Glomerular visceral epithelial cell (primary cell): ENCODE data around the gene LNPEP.
"Not testable (repeated sequence)": the region's sequence is repeated elsewhere in the genome, so short reads cannot be mapped to it uniquely, and the experiment has no call there.

Experiments
- DNase-seq: peaks from one replicate; pipeline ENCODE4 v3.0.0-alpha.2; 2016; ENCODE audit errors: extremely low spot score

LNPEP gene

DNA sequence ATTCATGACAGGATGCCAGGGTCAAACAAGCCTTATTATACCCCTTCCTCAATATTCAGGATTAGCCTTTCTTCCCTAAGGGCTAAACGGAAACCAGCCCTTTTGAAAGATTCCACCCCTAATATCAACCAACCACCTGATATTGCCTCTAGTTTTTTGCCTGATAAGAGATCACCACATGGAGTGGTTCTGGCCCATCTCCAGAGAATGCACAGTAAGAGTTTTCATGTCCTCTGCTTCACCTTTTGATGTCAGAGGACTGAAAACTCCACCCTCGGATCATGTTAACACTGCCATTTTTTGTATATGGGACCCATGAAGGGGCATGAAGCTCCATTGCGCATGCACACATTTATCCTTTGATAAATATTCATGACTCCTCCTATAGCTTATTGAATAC, 5.8 kb upstream of the LNPEP start:
- no peak for DNase-seq

DNA sequence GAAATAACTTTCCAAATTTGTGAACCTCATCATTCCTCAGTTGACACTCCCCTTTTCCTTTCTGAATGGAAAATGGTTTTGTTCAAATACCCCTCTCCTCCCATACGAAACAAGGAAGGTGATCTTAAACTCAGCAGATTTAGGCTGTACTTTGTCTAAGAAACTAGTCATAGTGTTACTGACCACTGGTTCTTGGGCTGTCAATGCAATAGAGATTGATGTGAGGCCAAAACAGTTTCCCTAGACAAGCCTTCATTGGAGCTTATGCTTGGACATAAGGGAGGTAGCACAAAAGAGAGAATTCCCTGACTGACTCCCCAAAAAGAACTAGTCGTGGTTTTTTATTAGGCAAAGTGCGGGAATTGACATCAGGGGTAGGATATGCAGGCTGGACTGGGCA, 5.3 kb upstream of the LNPEP start:
- no peak for DNase-seq

- not testable (repeated sequence) for DNase-seq
These were observed 4.8 kb upstream of the LNPEP start for GRCh38 chr5:96931037-96931436.

DNA sequence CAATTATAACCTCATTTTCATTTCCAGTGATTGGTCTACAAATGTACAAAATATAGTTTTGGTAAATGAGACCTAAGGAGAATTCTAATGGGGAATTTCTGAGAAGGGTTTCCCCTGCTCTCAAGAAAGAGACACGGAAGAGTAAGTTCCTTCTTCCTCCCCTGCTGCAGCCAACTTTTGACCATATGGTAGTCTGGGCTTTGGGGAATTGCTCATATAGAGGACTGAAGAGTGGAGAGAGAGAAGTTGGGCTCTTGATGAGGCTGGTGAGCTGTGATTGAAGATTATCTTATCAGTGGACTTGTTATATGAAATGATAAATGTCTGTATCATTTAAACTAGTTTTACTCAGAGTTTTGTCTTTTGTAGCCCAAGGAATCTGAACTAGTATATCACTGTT, 4.3 kb upstream of the LNPEP start:
- no peak for DNase-seq

DNA sequence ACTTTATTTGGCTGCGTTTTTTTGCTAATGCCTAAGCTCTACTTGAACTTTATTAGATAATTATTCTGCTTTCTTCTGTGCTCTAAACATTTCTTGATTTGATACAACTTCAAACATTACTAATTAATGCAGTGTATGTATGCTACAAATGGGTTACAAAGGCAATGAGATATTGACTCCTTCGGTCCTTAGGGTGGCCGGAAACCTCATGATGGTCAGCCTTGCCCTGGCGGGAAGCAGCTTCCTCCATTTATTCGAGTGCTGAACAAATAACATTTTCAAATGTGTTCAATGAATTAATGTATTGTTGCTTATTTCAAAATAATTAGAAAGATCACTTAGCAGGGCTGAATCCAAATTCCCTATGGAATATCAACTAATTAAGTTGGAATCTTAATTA, 3.9 kb upstream of the LNPEP start:
- no peak for DNase-seq

DNA sequence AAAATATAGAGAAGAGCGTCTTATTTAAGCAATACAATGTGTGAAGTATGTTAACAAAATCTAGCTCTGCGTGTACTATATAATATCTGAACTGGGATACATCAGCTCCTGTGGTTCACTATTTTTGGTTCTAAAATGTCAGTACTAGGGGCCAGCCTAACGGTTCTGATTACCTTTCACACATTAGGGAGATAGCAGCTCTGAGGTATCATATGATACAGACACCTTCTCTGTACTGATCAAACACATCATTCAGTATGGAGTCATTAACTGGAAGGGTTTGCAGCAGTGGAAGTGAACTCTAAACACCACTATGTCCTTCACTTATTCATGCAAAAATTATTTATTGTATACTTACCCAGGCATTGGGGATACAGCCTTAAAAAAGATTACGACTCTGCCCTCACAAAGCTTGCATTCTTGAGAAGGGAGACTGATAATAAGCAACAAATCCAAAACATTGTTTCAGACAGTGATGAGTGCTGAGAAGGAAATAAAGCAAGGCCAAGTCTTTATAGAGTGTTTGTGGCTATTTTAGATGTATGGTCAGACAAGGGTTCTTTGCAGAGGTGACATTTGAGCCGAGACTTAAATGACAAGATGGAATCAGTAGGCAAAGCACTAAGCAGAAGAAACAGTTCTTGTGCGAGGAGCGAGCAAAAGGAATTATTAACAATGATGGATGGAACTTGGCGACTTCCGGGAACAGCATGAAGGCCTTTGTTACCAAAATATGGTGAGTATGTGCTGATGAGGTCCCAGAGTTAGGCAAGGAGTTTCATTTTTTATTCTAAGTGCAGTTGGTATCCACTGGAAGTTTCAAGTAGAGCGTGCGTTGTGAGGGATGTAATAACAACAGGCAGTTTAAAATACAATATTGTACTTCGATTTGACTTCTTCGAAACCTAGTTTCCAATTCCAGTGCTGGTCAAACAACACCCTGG, 1.8 kb upstream of the LNPEP start:
- DNase-seq, result peak; percentile 47

DNA sequence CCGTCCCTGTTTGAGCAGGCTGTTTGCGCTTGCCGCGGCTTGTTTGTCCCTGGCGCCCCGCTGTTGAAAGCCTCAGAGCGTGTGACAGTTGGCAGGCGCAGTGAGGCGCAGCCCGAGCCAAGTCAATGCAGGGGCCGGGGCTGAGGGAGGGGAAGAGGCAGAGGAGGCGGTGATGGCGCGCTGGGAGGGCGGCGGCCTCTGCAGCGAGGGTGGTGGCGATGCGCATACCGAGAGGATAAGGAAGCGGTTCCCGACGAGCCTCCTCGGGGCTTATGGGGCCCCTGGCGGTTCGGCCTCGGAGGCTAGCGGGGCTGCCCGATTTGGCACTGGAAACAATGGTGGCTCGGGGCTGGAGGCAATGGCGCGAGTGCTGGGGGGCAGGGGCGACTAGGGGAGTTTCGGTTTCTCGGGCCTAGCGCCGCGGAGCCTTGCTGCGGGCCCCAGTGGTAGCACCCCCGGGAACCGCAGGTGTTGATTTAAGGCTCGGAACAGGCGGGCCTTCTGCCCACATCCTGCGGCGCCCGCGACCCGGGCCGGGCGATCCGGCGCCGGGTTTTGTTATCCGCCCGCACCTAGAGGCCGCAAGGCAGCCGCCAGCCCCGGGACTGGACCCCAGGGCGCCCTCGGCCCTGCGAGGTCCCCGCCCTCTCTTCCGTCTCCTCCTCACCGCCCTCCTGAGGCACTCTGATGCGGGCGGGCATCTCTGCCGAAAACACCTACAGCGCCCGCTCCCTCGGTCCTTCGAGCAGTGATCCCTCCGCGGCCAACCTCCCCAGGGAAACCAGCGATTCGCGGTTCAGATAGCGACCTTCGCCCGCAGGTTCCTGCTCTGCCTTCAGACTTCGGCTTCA, 947 bp upstream of the LNPEP start:
- DNase-seq, result peak; percentile 99

DNA sequence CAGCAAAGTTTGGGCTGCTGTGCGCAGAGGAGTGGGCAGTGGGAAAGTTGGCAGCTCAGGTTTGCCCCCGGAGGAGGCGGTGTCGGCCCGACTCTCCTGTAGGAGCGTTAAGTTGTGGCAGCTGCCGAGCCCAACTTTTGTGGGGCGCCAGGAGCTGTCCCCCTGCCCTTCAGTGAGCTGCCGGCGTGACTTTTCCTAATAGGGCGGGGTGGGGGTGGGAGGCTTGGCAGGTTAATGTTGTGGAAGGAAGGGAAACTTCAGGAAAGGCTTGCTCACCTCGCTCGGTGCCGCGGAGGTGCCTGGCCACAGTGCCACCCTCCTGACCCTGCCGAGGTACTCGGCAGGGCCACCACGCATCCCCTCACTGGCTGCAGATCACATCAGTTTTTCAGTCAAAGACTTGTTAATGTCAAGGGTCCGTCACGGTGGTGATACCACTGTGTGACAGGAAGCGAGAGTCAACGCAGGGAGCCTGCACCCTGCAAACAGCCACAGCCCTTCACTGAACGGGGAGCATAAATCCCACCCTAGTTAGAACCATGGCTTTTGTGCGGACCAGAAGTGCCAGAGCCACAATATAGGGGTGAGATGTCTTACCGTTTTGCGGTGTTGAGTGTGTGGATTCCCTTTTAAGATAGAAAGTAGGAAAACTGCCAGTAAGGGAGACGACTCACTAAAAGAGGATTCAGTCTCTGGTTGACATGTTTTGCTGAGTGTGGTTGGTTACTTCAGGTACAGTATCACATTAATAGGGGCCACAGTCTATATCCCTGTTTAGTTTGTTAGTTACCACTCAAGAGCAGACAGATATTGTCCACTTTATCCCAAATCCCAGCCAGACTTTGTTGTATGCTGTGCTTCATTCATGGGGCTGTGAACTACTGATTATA, 796 bp downstream of the LNPEP start:
- DNase-seq, result peak; percentile 39

GRCh38 chr5:96940586-96940985, 4.7 kb downstream of the LNPEP start:
- peak; percentile 35 for DNase-seq

DNA sequence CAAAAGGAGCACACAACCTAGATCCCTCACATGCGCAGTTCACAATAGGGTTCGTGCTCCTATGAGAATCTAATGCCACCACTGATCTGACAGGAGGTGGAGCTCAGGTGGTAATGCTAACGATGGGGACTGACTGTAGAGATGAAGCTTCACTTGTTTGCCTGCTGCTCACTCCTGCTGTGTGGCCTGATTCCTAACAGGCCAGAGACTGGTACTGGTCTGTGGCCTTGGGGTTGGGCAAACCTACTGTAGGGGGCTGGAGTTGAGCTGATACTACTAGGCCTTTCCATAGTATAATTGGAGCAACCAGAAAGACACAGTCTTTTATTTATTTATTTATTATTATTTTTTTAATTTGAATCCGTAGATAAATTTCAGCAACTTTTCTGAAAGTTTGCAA, 5.3 kb downstream of the LNPEP start:
- DNase-seq, result no peak

GRCh38 chr5:96942078-96942477, 6.2 kb downstream of the LNPEP start:
- DNase-seq, result no peak

DNA sequence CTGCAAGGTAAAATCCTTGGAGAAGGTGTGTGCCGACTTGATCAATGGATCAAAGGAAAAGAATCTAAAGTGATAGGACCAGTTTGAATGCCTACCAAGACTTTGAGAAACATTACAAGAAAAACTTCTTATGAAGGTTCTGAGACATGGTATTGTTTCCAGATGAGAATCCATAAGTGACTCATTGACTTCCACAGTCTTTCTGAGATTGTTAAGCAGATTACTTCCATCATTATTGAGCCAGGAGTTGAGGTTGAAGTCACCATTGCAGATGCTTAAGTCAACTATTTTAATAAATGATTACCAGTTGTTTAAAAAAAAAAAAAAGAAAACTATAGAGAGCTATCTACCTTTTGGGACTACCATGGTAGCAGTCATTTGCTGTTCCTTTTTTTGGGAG, 7.0 kb downstream of the LNPEP start:
- peak; percentile 31 for DNase-seq

- DNase-seq, result no peak
These were observed 7.9 kb downstream of the LNPEP start for GRCh38 chr5:96943799-96944198.

DNA sequence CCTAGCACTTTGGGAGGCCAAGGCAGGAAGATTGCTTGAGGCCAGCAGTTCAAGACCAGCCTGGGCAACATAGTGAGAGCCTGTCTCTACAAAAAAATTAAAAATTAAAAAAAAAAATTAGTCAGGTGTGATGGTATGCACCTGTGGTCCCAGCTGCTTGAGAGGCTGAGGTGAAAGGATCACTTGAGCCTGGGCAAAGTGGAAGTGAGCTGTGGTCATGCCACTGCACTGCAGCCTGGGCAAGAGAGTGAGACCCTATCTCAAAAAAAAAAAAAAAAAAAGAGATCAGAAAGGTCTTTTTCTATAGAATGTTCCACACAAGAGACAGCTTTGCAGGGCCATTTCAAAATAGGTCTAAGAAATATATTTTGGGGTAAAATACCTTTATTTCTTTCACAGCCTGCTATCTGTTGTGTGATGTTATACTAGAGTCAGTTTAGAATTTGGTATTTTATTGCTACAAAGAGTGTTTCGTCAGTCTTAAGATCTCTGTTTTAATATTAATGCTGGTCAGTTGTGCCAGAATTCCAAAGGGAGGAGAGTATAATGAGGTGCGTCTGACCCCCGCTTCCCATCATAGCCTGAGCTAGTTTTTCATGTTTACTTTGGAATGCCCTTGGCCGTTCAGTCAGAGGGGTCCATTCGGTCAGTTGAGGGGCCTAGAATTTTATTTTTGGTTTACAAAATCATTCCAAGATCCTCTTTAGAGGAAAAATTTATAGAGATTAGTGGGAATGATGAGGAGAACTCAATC, 9.4 kb downstream of the LNPEP start:
- DNase-seq, result no peak

DNA sequence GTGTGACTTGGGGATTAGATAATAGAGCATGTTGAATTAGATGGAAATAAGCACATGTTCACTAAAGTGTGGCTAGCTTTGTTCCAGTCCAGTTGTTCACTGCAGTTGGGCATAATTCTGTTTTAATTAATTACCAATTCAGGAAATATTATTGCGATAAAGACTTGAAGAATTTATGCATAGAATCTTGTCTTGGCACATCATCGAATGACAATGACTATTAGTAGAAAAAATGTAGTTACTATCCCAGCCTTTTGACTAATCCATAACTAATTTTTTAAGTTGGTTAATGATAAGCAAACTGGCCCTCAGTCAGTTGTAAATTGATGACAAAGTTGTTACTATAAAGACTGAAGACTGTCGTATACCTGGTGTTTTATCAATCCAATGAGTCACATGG, 10.5 kb downstream of the LNPEP start:
- peak; percentile 46 for DNase-seq

- DNase-seq, result no peak
These were observed 16.4 kb downstream of the LNPEP start for GRCh38 chr5:96952118-96952750.

DNA sequence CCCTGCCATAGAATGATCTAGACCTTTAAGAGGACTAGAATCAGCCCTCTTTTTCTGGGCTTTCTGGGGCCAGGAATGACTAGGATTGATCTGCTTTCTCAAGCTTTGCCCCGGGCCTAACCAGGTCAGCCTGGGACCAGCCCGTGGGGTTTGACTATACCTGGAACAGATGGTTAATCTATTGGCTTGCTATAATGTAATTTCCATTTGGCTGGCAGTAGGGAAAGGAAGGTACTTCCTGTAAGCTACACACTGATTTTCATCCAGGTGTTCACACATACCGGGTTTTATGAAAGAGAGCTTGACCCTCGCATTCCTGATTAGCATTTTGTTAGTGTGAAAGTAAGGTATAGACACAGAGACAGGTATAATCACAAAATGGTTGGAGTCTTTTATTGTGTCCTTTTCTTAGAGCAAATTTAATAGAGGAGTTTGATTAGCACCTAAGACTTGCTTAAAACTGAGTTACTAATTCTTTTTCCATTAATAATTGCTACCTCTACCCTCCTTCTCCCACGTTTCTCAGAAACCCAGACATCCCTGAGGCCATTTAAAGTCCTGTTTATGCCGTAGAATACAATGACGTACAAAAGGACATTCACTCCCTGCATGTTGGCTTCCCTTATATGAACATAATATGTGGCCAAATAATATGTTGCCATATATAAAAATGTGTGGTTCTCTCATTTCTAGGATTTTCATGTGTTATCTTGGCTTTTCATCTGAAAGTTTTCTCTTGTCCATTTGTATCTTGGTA, 17.3 kb downstream of the LNPEP start:
- no peak for DNase-seq

DNA sequence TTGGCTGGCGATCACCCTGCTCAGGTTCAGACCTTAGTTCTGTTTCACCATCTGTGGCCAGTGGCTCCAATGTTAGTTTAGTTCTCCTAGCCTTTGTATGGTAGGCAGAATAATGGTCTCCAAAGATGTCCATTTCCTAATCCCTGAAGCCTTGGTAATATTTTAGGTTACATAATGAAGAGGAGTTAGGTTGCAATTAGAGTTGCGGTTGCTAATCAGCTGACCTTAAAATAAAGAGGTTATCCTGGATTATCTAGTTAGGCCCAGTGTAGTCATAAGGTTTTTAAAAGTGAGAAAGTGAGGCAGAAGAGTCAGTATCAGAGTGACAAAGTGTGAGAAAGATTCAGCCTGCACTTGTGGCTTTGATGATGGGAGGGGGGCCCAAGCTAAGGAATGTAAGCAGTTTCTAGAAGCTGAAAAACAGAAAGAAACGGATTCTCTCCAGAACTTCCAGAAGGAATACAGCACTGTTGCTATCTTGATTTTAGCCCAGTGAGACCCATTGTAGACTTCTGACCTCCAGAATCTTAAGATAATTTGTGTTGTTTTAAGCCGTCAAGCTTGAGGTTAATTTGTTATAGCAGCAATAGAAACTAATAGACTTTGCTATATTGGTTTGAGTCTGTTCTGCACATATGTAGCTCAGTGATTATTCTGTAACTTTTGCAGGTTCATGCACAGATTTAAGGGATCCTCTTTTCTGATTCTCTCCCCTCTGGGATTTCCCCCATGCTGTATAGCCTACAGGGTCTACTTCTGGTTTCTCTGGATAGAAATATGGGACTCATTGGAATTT, 21.6 kb downstream of the LNPEP start:
- no peak for DNase-seq

DNA sequence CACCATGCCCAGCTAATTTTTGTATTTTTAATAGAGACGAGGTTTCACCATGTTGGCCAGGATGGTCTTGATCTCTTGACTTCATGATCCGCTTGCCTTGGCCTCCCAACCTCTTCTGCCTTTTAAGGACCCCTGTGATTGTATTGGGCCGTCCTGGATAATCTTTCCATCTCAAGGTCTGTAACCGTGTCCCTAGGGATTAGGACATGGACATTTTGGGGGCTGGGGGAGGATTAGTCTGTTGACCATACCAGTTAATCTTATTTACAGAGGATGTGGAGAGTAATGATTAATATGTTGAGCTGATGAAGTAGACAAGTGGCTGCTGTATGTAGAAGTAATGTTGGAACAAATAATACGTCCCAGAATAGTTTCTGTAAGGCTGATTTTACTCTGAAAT, 23.1 kb downstream of the LNPEP start:
- DNase-seq, result no peak
